H1 (cell line): ENCODE data around the gene DNASE2B. TPM values are rescaled to one million over a fixed set of nuclear protein-coding genes. Genes with fewer than 3 reads are reported as not detected.

Experiments
- CTCF ChIA-PET: fragments of 300-600 bp; sonication (Branson Sonifier 250); formaldehyde crosslinking; loops from one replicate; lab custom pipeline; 2021; ENCODE audit not compliant: partially characterized antibody; lab: Charles Lee
- POLR2A ChIA-PET: fragments of 300-600 bp; sonication (Branson Sonifier 250); formaldehyde crosslinking; loops from one replicate; lab custom pipeline; 2021; ENCODE audit warnings: inconsistent platforms; ENCODE audit not compliant: partially characterized antibody; lab: Charles Lee
- DNase-seq, 2 experiments: peaks; one replicate each; pipeline versions ENCODE4 v3.0.0 to v3.0.0-alpha.2; 2010 to 2022; ENCODE audit warnings: low spot score in 2 of 2, low read depth in 1 of 2, mixed read lengths in 1 of 2
- FAIRE-seq: peaks from 2 replicates; lab custom pipeline; 2011; peaks lifted over from hg19 to GRCh38; lab: Jason Lieb, UNC
- H2AFZ ChIP-seq: 2 replicates; pipeline ENCODE4 v1.8.1; 2012; ENCODE audit warnings: low read length, inconsistent platforms
- H2AK5ac ChIP-seq: 2 replicates; pipeline ENCODE4 v1.6.1; 2013; ENCODE audit warnings: low read depth, low read length
- H2BK120ac ChIP-seq: replicated peaks from 2 replicates; pipeline ENCODE3; 2013; ENCODE audit warnings: low read depth, low read length, inconsistent platforms
- H2BK12ac ChIP-seq: 2 replicates; pipeline ENCODE4 v1.6.1; 2013; ENCODE audit warnings: low read depth, low read length
- H2BK15ac ChIP-seq: 2 replicates; pipeline ENCODE4 v1.6.1; 2013; ENCODE audit warnings: low read length
- H2BK20ac ChIP-seq: 2 replicates; pipeline ENCODE4 v1.6.1; 2013; ENCODE audit warnings: low read length
- H2BK5ac ChIP-seq: 2 replicates; pipeline ENCODE4 v1.6.1; 2013; ENCODE audit warnings: low read depth, low read length
- H3K14ac ChIP-seq: 2 replicates; pipeline ENCODE4 v1.6.1; 2013; ENCODE audit warnings: inconsistent platforms; ENCODE audit not compliant: insufficient read length
- H3K18ac ChIP-seq: 2 replicates; pipeline ENCODE4 v1.6.1; 2013; ENCODE audit warnings: low read length; ENCODE audit errors: extremely low read depth
- H3K23ac ChIP-seq: 2 replicates; pipeline ENCODE4 v1.6.1; 2013; ENCODE audit warnings: inconsistent platforms; ENCODE audit not compliant: insufficient read length
- H3K23me2 ChIP-seq: 2 replicates; pipeline ENCODE4 v1.6.1; 2013; ENCODE audit warnings: low read depth, low read length
- H3K27ac ChIP-seq: 2 replicates; pipeline ENCODE4 v1.6.1; 2011; ENCODE audit warnings: low read depth, low read length, inconsistent platforms
- H3K27me3 ChIP-seq, 4 experiments: replicated peaks in 1 of 4; 1 replicate in 1 of 4; 2 replicates in 3 of 4; pipeline versions ENCODE4 v1.6.1 to v1.8.1; 2011 to 2013; ENCODE audit warnings: low read length in 3 of 4, mild to moderate bottlenecking in 3 of 4, inconsistent platforms in 2 of 4, mixed read lengths in 2 of 4, moderate library complexity in 1 of 4; ENCODE audit not compliant: control insufficient read depth in 3 of 4, insufficient read depth in 3 of 4; ENCODE audit errors: extremely low read depth in 1 of 4
- H3K36me3 ChIP-seq, 4 experiments: 2 replicates each; pipeline versions ENCODE4 v1.6.1 to v1.8.1; 2011 to 2013; ENCODE audit warnings: mild to moderate bottlenecking in 4 of 4, low read length in 3 of 4, moderate library complexity in 2 of 4, control low read depth in 1 of 4, inconsistent platforms in 1 of 4; ENCODE audit not compliant: insufficient read depth in 4 of 4, control insufficient read depth in 2 of 4
- H3K4ac ChIP-seq: replicated peaks from 2 replicates; pipeline ENCODE3; 2013; ENCODE audit warnings: low read length, low read depth, mixed read lengths, inconsistent platforms; ENCODE audit not compliant: insufficient read length
- H3K4me1 ChIP-seq, 4 experiments: replicated peaks in 1 of 4; 1 replicate in 1 of 4; 2 replicates in 3 of 4; pipeline versions ENCODE4 v1.6.1 to v1.8.1; 2011 to 2013; ENCODE audit warnings: low read length in 3 of 4, inconsistent platforms in 2 of 4, mixed read lengths in 1 of 4; ENCODE audit not compliant: insufficient read depth in 4 of 4, control insufficient read depth in 3 of 4
- H3K4me2 ChIP-seq, 2 experiments: 2 replicates each; pipeline versions ENCODE4 v1.6.1 to v1.8.1; 2011 to 2013; ENCODE audit warnings: low read depth in 2 of 2, low read length in 2 of 2, control low read depth in 1 of 2, inconsistent platforms in 1 of 2, mild to moderate bottlenecking in 1 of 2; ENCODE audit not compliant: insufficient read depth in 1 of 2
- H3K4me3 ChIP-seq, 4 experiments: fragments of 200-600, 300-600 bp in 1 of 4; sonication (generic), shearing (Covaris generic), sonication (Bioruptor Twin) in 1 of 4; 2 replicates each; pipeline versions ENCODE4 v1.5.1 to v1.8.1; 2011 to 2016; ENCODE audit warnings: low read length in 4 of 4, low read depth in 3 of 4, control low read depth in 2 of 4, inconsistent platforms in 2 of 4, mild to moderate bottlenecking in 2 of 4, mixed read lengths in 1 of 4, moderate library complexity in 1 of 4; ENCODE audit not compliant: insufficient read depth in 2 of 4; ENCODE audit errors: extremely low read depth in 1 of 4
- H3K56ac ChIP-seq: replicated peaks from 2 replicates; pipeline ENCODE3; 2013; ENCODE audit warnings: low read depth, mild to moderate bottlenecking, mixed read lengths, low read length, inconsistent platforms; ENCODE audit not compliant: insufficient read length
- H3K79me1 ChIP-seq: 2 replicates; pipeline ENCODE4 v1.6.1; 2013; ENCODE audit warnings: low read depth, low read length, control low read depth
- H3K79me2 ChIP-seq, 2 experiments: 2 replicates each; pipeline versions ENCODE4 v1.6.1 to v1.8.1; 2012 to 2013; ENCODE audit warnings: low read length in 2 of 2, mild to moderate bottlenecking in 2 of 2, inconsistent platforms in 1 of 2; ENCODE audit not compliant: insufficient read depth in 2 of 2, control insufficient read depth in 1 of 2
- H3K9ac ChIP-seq, 4 experiments: replicated peaks in 1 of 4; 1 replicate in 1 of 4; 2 replicates in 3 of 4; pipeline versions ENCODE4 v1.6.1 to v1.8.1; 2011 to 2013; ENCODE audit warnings: low read depth in 3 of 4, low read length in 3 of 4, control low read depth in 2 of 4, mild to moderate bottlenecking in 2 of 4, moderate library complexity in 2 of 4, inconsistent platforms in 1 of 4; ENCODE audit errors: extremely low read depth in 1 of 4
- H3K9me3 ChIP-seq, 2 experiments: 2 replicates each; pipeline versions ENCODE4 v1.6.1 to v1.8.1; 2012 to 2013; ENCODE audit warnings: mild to moderate bottlenecking in 2 of 2, moderate library complexity in 2 of 2, control low read depth in 1 of 2, inconsistent platforms in 1 of 2, low read depth in 1 of 2, low read length in 1 of 2, mixed read lengths in 1 of 2; ENCODE audit not compliant: insufficient read depth in 2 of 2
- H4K20me1 ChIP-seq, 2 experiments: replicated peaks in 1 of 2; 2 replicates each; pipeline versions ENCODE3 to v1.8.1; 2011 to 2013; ENCODE audit warnings: inconsistent platforms in 2 of 2, low read length in 2 of 2, mild to moderate bottlenecking in 1 of 2; ENCODE audit not compliant: insufficient read depth in 2 of 2, control insufficient read depth in 1 of 2
- H4K5ac ChIP-seq: 2 replicates; pipeline ENCODE4 v1.6.1; 2013; ENCODE audit warnings: low read length, low read depth, mixed read lengths, inconsistent platforms; ENCODE audit not compliant: insufficient read length
- H4K8ac ChIP-seq: 2 replicates; pipeline ENCODE4 v1.8.0; 2013; ENCODE audit warnings: mild to moderate bottlenecking, moderate library complexity, low read length, inconsistent platforms; ENCODE audit not compliant: insufficient read depth; ENCODE audit errors: extremely low read depth
- H4K91ac ChIP-seq: replicated peaks from 2 replicates; pipeline ENCODE3; 2013; ENCODE audit warnings: low read length, mixed read lengths, inconsistent platforms; ENCODE audit not compliant: insufficient read length
- BRCA1 ChIP-seq: IDR thresholded peaks from 2 replicates; pipeline ENCODE4 v1.6.1; 2012; ENCODE audit warnings: low read depth, low read length, improper control_type of control experiment
- CBX5 ChIP-seq: fragments of 300-800, 300-1000 bp; sonication (generic); IDR thresholded peaks from 2 replicates; pipeline ENCODE4 v1.7.1; 2016; ENCODE audit warnings: antibody characterized with exemption, low read length, low read depth
- CBX8 ChIP-seq: fragments of 300-800, 300-1000 bp; sonication (generic); IDR thresholded peaks from 2 replicates; pipeline ENCODE4 v1.7.1; 2016; ENCODE audit warnings: low read depth, low read length, borderline replicate concordance
- CEBPB ChIP-seq: IDR thresholded peaks from 2 replicates; pipeline ENCODE4 v1.6.1; 2012; ENCODE audit warnings: low read depth, low read length
- E2F6 ChIP-seq: IDR thresholded peaks from 2 replicates; pipeline ENCODE4 v1.6.1; 2012; ENCODE audit warnings: inconsistent platforms
- EGR1 ChIP-seq: IDR thresholded peaks from 2 replicates; pipeline ENCODE4 v1.6.1; 2011; ENCODE audit warnings: low read depth, low read length, borderline replicate concordance
- GTF2F1 ChIP-seq: IDR thresholded peaks from 2 replicates; pipeline ENCODE4 v1.6.1; 2012; ENCODE audit warnings: low read depth, low read length, improper control_type of control experiment, borderline replicate concordance
- HDAC2 ChIP-seq, 2 experiments: fragments of 300-600 bp in 1 of 2; sonication (generic) in 1 of 2; IDR thresholded peaks; 2 replicates each; pipeline ENCODE4 v1.6.1; 2011 to 2012; ENCODE audit warnings: low read depth in 2 of 2, low read length in 2 of 2, mild to moderate bottlenecking in 2 of 2, moderate library complexity in 2 of 2, borderline replicate concordance in 1 of 2, inconsistent platforms in 1 of 2
- JUN ChIP-seq: IDR thresholded peaks from 2 replicates; pipeline ENCODE4 v1.6.1; 2011; ENCODE audit warnings: low read depth, mild to moderate bottlenecking, improper control_type of control experiment, low read length
- JUND ChIP-seq: IDR thresholded peaks from 2 replicates; pipeline ENCODE4 v1.6.1; 2011; ENCODE audit warnings: mild to moderate bottlenecking, improper control_type of control experiment, low read length
- KDM4A ChIP-seq: IDR thresholded peaks from one replicate; pipeline ENCODE4 v1.7.1; 2012; ENCODE audit warnings: low read depth, mild to moderate bottlenecking, moderate library complexity, low read length, inconsistent platforms; ENCODE audit not compliant: severe bottlenecking
- PHF8 ChIP-seq: fragments of 200-600 bp; sonication (generic); conservative IDR thresholded peaks from 2 replicates; pipeline ENCODE4 v1.7.1; 2012; ENCODE audit warnings: low read depth, mild to moderate bottlenecking, inconsistent platforms, low read length, moderate library complexity
- RBBP5 ChIP-seq: IDR thresholded peaks from 2 replicates; pipeline ENCODE4 v1.7.1; 2012; ENCODE audit warnings: low read depth, mild to moderate bottlenecking, inconsistent platforms, low read length, moderate library complexity, borderline replicate concordance
- RXRA ChIP-seq: IDR thresholded peaks from 2 replicates; pipeline ENCODE4 v1.6.1; 2011; ENCODE audit warnings: low read depth, mild to moderate bottlenecking, low read length, moderate library complexity; ENCODE audit not compliant: insufficient read depth
- WGBS, 2 experiments: shearing (Covaris generic) in 1 of 2; methylation state at CpG; one replicate each; pipeline versions ENCODE4 v1.1.6 to v1.1.7; 2013 to 2015; ENCODE audit warnings: low lambda C conversion rate in 2 of 2, mixed read lengths in 2 of 2, inconsistent platforms in 1 of 2, low coverage in 1 of 2, missing lambda C conversion rate in 1 of 2; ENCODE audit not compliant: insufficient replicate concordance in 2 of 2, insufficient coverage in 1 of 2, insufficient read length in 1 of 2; ENCODE audit errors: extremely low coverage in 1 of 2, missing lambda C conversion rate in 1 of 2; 5-methylcytosine and 5-hydroxymethylcytosine counted together
- polyA plus RNA-seq, 7 experiments: library from polyadenylated mRNA; depleted of rRNA in 3 of 7; stranded (reverse) in 5 of 7; unstranded in 2 of 7; fragments of >200 nt in 5 of 7; fragments of 200-250 nt in 2 of 7; gene quantifications; 1 replicate in 5 of 7; 2 replicates in 1 of 7; 4 replicates in 1 of 7; pipeline versions ENCODE4 v1.2.1 to v1.2.3, GENCODE V29; 2011 to 2013; ENCODE audit warnings: missing spikeins in 2 of 7, mixed read lengths in 2 of 7
- total RNA-seq: library from RNA; stranded (reverse); fragmentation: NEBNext Ultra II Directional; extraction: Animal tissue kit (Norgen Biotek cat#: 25700); gene quantifications from 2 replicates; pipeline ENCODE4 v1.2.1, GENCODE V29; 2021

Gene DNASE2B
- total and polyA plus RNA-seq, 2 of the 8 experiments (the other 6 are each of a cell fraction or from before 2014, with no cell fraction given), result not detected

GRCh38 chr1:84385347-84385746 lies 12.9 kb upstream of the DNASE2B start:
- no peaks in the 10 kb centered on the region for H3K23me2 ChIP-seq
- no peak overlapping the region for H4K8ac ChIP-seq
- H3K18ac ChIP-seq, result no peak overlapping the region
- FAIRE-seq (no peak), DNase-seq (no peak)
- H3K27me3 ChIP-seq, result no peaks in the 10 kb centered on the region
- H2BK5ac ChIP-seq, result no peak overlapping the region
- no peaks in the 10 kb centered on the region; a peak in 1 of 8 replicates for H3K36me3 ChIP-seq
- no peaks in the 10 kb centered on the region for H3K79me1 ChIP-seq
- WGBS, 2 experiments, result 86% methylated on average over 1 of the region's 1 CpG; no CpG with 5 or more reads in 1 of the 2 experiments
- H2BK15ac ChIP-seq, result no peak overlapping the region
- H4K5ac ChIP-seq, result no peak overlapping the region
- no peak overlapping the region for H4K91ac ChIP-seq
- no peak overlapping the region for H2BK12ac ChIP-seq
- no peak overlapping the region for H3K23ac ChIP-seq
- H2AFZ ChIP-seq, result no peak overlapping the region
- no peak overlapping the region for H3K56ac ChIP-seq
- no peak overlapping the region for H3K27ac ChIP-seq
- H3K9me3 ChIP-seq, result no peaks in the 10 kb centered on the region
- H3K79me2 ChIP-seq, result no peaks in the 10 kb centered on the region
- H3K4me1 ChIP-seq, result no peaks in the 10 kb centered on the region
- H3K4ac ChIP-seq, result no peak overlapping the region
- H2BK120ac ChIP-seq, result no peak overlapping the region
- no peak overlapping the region for H3K4me3 ChIP-seq
- H3K14ac ChIP-seq, result no peak overlapping the region
- H4K20me1 ChIP-seq, result no peaks in the 10 kb centered on the region
- H3K4me2 ChIP-seq, result no peak overlapping the region
- ChIA-PET POLR2A (no interaction called here), CTCF (interaction anchor here (1.2 kb wide), 1 partner anchor 14 kb away, joined by 4 read pairs; the partner anchor contains the start of gene DNASE2B)
- H2BK20ac ChIP-seq, result no peak overlapping the region
- H3K9ac ChIP-seq, result no peak overlapping the region
- no peak overlapping the region for H2AK5ac ChIP-seq
- TF ChIP-seq E2F6 (no peak), JUN (no peak), CBX5 (no peak), BRCA1 (no peak), RXRA (no peak), HDAC2 (IDR thresholded peaks at IDR 0.05; ENCODE audit: borderline replicate concordance in 1 of 2, low read depth in 2 of 2, low read length in 2 of 2) (no peak), EGR1 (no peak), KDM4A (no peak), JUND (no peak), PHF8 (no peak), GTF2F1 (no peak), CBX8 (no peak), RBBP5 (no peak), CEBPB (no peak)
